ENCODE data around the gene TSSC4.

DNA sequence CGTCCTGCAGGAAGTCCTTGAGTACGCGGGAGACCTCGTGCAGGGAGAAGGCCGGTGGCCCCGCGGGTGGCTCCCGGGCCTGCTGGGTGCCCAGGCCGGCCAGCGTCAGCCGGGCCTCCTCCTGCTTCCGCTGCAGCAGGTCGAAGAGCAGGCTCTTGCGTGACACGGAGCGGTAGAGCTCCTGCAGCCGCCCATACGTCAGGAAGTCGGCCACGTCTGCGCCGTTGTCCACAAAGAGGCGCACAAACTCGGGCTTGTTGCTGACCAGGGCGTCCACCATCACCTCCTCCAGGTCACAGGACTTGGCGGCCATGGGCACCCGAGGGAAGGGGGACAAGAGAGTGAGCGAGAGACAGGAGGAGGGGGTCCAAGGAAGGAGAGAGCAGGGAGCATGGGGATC, 14.6 kb downstream of the TSSC4 start:
- TF ChIP-seq CTCF (IDR thresholded peaks at IDR 0.05): no peak
- TF ChIP-seq POLR2A (IDR thresholded peaks at IDR 0.05): no peak
- TF ChIP-seq POLR2AphosphoS5 (IDR thresholded peaks at IDR 0.05): no peak
- no peak for TF ChIP-seq EP300 (IDR thresholded peaks at IDR 0.05; ENCODE audit: low read depth)
